Esophagus squamous epithelium (tissue), 4 donors: Measurements from ENCODE around the gene USH2A.

ENCODE experiments used
- CTCF ChIP-seq, 6 experiments: fragments of 450-650 bp in 4 of 6; fragments of 200-600 bp in 2 of 6; sonication (generic) in 2 of 6; IDR thresholded peaks; one replicate each; pipeline ENCODE4 v1.5.1; 2016 to 2019; ENCODE audit warnings: antibody characterized with exemption in 6 of 6, mild to moderate bottlenecking in 4 of 6, moderate library complexity in 4 of 6
- POLR2A ChIP-seq, 4 donors: fragments of 450-650 bp; IDR thresholded peaks; one replicate each; pipeline ENCODE4 v1.6.1; 2017; ENCODE audit warnings: antibody characterized with exemption in 4 of 4, mild to moderate bottlenecking in 4 of 4, moderate library complexity in 3 of 4

GRCh38 chr1:215971793-215972441 lies 451.3 kb downstream of the USH2A start:
- no peak for TF ChIP-seq CTCF (IDR thresholded peaks at IDR 0.05)
- TF ChIP-seq POLR2A (IDR thresholded peaks at IDR 0.05), result no peak
